IMR-90 (cell line): ENCODE data around the gene CSTF2T.

Experiments used
- CTCF ChIP-seq: conservative IDR thresholded peaks from 2 replicates; pipeline ENCODE4 v1.5.1; 2012; ENCODE audit warnings: mild to moderate bottlenecking, low read depth, low read length, improper control_type of control experiment
- MAFK ChIP-seq: IDR thresholded peaks from 2 replicates; pipeline ENCODE4 v1.6.1; 2012; ENCODE audit warnings: low read depth, low read length, improper control_type of control experiment
- POLR2A ChIP-seq: IDR thresholded peaks from 2 replicates; pipeline ENCODE4 v1.6.1; 2012; ENCODE audit warnings: mild to moderate bottlenecking, low read depth, low read length
- RAD21 ChIP-seq: IDR thresholded peaks from 2 replicates; pipeline ENCODE4 v1.6.1; 2012; ENCODE audit warnings: low read length, improper control_type of control experiment
- RCOR1 ChIP-seq: IDR thresholded peaks from 2 replicates; pipeline ENCODE4 v1.6.1; 2012; ENCODE audit warnings: mild to moderate bottlenecking, low read length, improper control_type of control experiment; ENCODE audit not compliant: insufficient replicate concordance
- RFX5 ChIP-seq: IDR thresholded peaks from 2 replicates; pipeline ENCODE4 v1.8.0; 2012; ENCODE audit warnings: low read depth, mild to moderate bottlenecking, low read length, moderate library complexity
- SMC3 ChIP-seq: fragments of 150-350 bp; IDR thresholded peaks from 2 replicates; pipeline ENCODE4 v1.6.1; 2016; ENCODE audit warnings: low read depth, mild to moderate bottlenecking, antibody characterized with exemption, low read length, moderate library complexity
- USF2 ChIP-seq: fragments of 150-350 bp; IDR thresholded peaks from 2 replicates; pipeline ENCODE4 v1.6.1; 2017; ENCODE audit warnings: mild to moderate bottlenecking, antibody characterized with exemption, low read length, low read depth
- TF ChIP-seq, protein P1 (sequence below): fragments of 150-350 bp; IDR thresholded peaks from 2 replicates; pipeline ENCODE4 v1.6.1; 2016; ENCODE audit warnings: low read depth, mild to moderate bottlenecking, low read length, moderate library complexity, borderline replicate concordance

DNA sequence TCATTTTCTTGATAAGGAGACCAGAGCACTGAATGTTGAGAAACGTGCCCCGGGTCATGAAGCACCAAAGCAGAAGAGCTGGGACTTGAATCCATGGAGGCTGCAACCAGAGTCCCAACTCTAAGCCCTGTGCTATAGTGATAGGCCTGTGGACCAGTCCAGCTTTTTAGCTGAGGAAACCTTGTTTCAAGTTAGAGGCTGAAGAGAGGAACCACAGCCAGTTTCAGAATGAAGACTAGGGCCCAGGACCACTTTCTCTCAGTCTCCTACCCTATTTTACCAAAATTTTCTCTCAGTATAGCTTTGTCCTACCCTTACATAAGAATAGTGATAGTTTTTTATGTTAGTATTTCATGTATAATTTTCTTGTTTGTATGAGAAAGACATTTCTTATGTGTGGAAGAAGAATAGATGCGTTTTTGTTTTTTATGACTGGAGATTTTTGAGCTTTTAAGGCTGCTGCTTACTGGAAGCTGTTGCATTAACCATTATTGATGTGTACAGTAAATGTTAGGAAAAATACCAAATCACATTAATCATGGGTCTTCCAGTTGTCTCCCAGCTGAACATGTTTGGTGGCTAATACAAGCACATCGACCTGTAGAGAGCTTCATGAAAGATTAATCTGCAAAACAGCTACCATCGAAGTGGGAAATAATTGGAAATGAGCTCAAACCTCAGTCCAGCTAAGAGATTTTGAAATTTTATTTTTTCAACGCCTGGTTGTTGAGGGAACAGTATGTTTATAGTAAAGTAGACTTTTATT, 45.0 kb upstream of the CSTF2T start:
- TF ChIP-seq CTCF (no peak), RCOR1 (no peak), RAD21 (no peak), SMC3 (no peak), RFX5 (no peak), USF2 (no peak), MAFK (no peak), POLR2A (no peak)
- TF ChIP-seq, protein P1, sequence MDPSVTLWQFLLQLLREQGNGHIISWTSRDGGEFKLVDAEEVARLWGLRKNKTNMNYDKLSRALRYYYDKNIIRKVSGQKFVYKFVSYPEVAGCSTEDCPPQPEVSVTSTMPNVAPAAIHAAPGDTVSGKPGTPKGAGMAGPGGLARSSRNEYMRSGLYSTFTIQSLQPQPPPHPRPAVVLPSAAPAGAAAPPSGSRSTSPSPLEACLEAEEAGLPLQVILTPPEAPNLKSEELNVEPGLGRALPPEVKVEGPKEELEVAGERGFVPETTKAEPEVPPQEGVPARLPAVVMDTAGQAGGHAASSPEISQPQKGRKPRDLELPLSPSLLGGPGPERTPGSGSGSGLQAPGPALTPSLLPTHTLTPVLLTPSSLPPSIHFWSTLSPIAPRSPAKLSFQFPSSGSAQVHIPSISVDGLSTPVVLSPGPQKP: no peak
